K562 (cell line): ENCODE results near the gene HIVEP3. TPM values are rescaled to one million over a fixed set of nuclear protein-coding genes. Genes with fewer than 3 reads are reported as not detected.
A peak's percentile ranks its signal among the peaks of the same experiment; 100 is the strongest.

Experiments
- ARHGAP35 ChIP-seq: fragments of 450-650 bp; IDR thresholded peaks from 2 replicates; pipeline ENCODE4 v1.6.1; 2018; ENCODE audit not compliant: partially characterized antibody
- CBFA2T3 ChIP-seq: fragments of 450-650 bp; IDR thresholded peaks from 2 replicates; pipeline ENCODE4 v1.6.1; 2017
- CREM ChIP-seq: IDR thresholded peaks from 2 replicates; pipeline ENCODE4 v1.6.1; 2014; ENCODE audit warnings: antibody characterized with exemption, low read depth
- HDAC3 ChIP-seq: fragments of 450-650 bp; IDR thresholded peaks from 2 replicates; pipeline ENCODE4 v1.6.1; 2018; ENCODE audit warnings: borderline replicate concordance, mild to moderate bottlenecking, moderate library complexity; ENCODE audit not compliant: partially characterized antibody
- MTF1 ChIP-seq: fragments of 250-450 bp; sonication (Bioruptor Pico); IDR thresholded peaks from 2 replicates; pipeline ENCODE4 v1.9.0; 2021; ENCODE audit warnings: moderate library complexity, mild to moderate bottlenecking, inconsistent platforms, borderline replicate concordance
- NCOA6 ChIP-seq: fragments of 450-650 bp; IDR thresholded peaks from 2 replicates; pipeline ENCODE4 v1.6.1; 2017; ENCODE audit warnings: mild to moderate bottlenecking
- NFIC ChIP-seq: fragments of 450-650 bp; IDR thresholded peaks from 2 replicates; pipeline ENCODE4 v1.6.1; 2017; ENCODE audit warnings: mild to moderate bottlenecking, inconsistent platforms
- PTRF ChIP-seq: fragments of 450-650 bp; IDR thresholded peaks from 2 replicates; pipeline ENCODE4 v1.6.1; 2016; ENCODE audit warnings: mild to moderate bottlenecking, missing genetic modification characterization, missing compliant biosample characterization
- SPI1 ChIP-seq: IDR thresholded peaks from 2 replicates; pipeline ENCODE4 v1.6.1; 2011; ENCODE audit warnings: low read depth, low read length, control low read depth, borderline replicate concordance
- ZNF12 ChIP-seq: sonication (generic); formaldehyde crosslinking; IDR thresholded peaks from 2 replicates; pipeline ENCODE4 v1.4.0; 2020; ENCODE audit warnings: mild to moderate bottlenecking, missing genetic modification reagents
- ZNF174 ChIP-seq: fragments of 250-450 bp; sonication (Bioruptor Pico); IDR thresholded peaks from 2 replicates; pipeline ENCODE4 v1.4.0; 2020; ENCODE audit warnings: mild to moderate bottlenecking
- ZNF282 ChIP-seq: sonication (generic); formaldehyde crosslinking; IDR thresholded peaks from 2 replicates; pipeline ENCODE4 v1.8.1; 2023; ENCODE audit warnings: missing genetic modification reagents
- ZSCAN29 ChIP-seq: fragments of 450-650 bp; IDR thresholded peaks from 2 replicates; pipeline ENCODE4 v1.6.1; 2017
- polyA plus RNA-seq, 8 experiments: library from polyadenylated mRNA; depleted of rRNA in 4 of 8; stranded (reverse) in 5 of 8; unstranded in 3 of 8; fragments of >200 nt; fragmentation: Nextera tagmentation in 2 of 8; fragmentation: Illumina TruSeq in 1 of 8; extraction: Ambion mirVana in 2 of 8; extraction: Trizol in 1 of 8; gene quantifications; 2 replicates each; pipeline versions ENCODE4 v1.2.1 to v1.2.3, GENCODE V29; 2011 to 2014; ENCODE audit warnings: inconsistent platforms in 1 of 8, missing spikeins in 1 of 8
- total RNA-seq, 7 experiments: library from RNA; depleted of rRNA in 6 of 7; stranded (reverse); fragments of >200 nt in 6 of 7; fragmentation: Illumina TruSeq in 2 of 7; extraction: Trizol in 2 of 7; gene quantifications; 2 replicates each; pipeline versions ENCODE4 v1.2.1 to v1.2.3, GENCODE V29; 2011 to 2021; ENCODE audit warnings: low replicate concordance in 1 of 7
- TF ChIP-seq, protein P1 (sequence below): fragments of 450-650 bp; IDR thresholded peaks from 2 replicates; pipeline ENCODE4 v1.6.1; 2014; ENCODE audit warnings: low read depth, mild to moderate bottlenecking, moderate library complexity, borderline replicate concordance
- TF ChIP-seq, protein P2 (sequence below): fragments of 250-450 bp; sonication (Bioruptor Pico); IDR thresholded peaks from 2 replicates; pipeline ENCODE4 v1.4.0; 2020; ENCODE audit warnings: mild to moderate bottlenecking, moderate library complexity
- TF ChIP-seq, protein P3 (sequence below): fragments of 150-350 bp; IDR thresholded peaks from 2 replicates; pipeline ENCODE4 v1.6.1; 2014; ENCODE audit warnings: low read depth, mild to moderate bottlenecking, low read length, borderline replicate concordance
- TF ChIP-seq, protein P4 (sequence below): fragments of 450-650 bp; formaldehyde crosslinking; IDR thresholded peaks from 2 replicates; pipeline ENCODE4 v1.4.0; 2022; ENCODE audit warnings: missing genetic modification characterization

The HIVEP3 gene
- total and polyA plus RNA-seq, 9 of the 15 experiments (the other 6 are each of a cell fraction or from before 2014, with no cell fraction given): 0.09 to 0.58 (median 0.34) TPM; not detected in 1

DNA sequence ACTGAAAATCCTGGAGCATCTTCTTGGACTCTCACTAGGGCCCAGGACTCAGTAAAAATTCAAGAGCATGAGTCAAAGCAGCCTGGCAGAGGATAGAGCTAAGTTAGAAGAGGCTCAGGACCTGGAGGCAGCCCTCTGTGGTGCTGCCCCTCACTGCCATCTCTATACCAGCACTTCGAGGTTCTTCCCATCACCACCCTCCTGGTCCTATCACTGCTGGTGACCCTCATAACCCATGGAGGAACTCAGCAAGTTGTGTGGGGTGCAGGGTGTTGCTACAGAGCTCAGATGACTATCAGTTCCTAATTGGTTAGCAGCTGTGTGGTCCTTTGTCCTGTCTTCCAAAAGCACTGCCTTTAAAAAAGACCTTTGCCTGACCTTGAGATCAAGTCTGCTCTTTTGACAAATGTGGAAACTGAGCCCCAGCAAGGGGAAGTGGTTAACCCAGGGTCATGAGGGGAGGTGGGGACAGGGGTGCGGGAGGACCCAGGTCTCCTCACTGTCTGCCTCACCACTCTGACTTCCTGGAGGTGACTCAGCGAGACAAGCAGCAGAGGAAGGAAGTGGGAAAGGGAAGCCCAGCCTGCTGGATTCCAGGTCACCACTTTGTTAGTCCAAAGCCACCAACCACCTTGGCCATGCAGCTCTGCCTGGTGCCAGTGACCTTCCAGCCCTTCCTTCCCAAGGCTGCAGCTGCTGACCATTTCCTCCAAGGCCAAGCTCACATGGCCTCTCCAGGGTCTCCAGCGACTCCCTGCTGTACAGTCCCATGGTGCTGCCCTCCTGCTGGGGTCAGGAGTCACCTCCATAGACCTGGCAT is 234.8 kb downstream of the HIVEP3 start (continued):
- no peak for TF ChIP-seq ZNF174 (CRISPR knock-in tag)
- no peak for TF ChIP-seq MTF1
- TF ChIP-seq ZNF282: no peak
- TF ChIP-seq ZSCAN29: no peak
- no peak for TF ChIP-seq ARHGAP35
- no peak for TF ChIP-seq HDAC3
- no peak for TF ChIP-seq NFIC
- TF ChIP-seq CBFA2T3: no peak
- TF ChIP-seq, protein P1, sequence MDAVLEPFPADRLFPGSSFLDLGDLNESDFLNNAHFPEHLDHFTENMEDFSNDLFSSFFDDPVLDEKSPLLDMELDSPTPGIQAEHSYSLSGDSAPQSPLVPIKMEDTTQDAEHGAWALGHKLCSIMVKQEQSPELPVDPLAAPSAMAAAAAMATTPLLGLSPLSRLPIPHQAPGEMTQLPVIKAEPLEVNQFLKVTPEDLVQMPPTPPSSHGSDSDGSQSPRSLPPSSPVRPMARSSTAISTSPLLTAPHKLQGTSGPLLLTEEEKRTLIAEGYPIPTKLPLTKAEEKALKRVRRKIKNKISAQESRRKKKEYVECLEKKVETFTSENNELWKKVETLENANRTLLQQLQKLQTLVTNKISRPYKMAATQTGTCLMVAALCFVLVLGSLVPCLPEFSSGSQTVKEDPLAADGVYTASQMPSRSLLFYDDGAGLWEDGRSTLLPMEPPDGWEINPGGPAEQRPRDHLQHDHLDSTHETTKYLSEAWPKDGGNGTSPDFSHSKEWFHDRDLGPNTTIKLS: no peak
- no peak for TF ChIP-seq PTRF (tag)
- TF ChIP-seq SPI1: peak; percentile 86; the same call in 1 of the 2 replicates
- TF ChIP-seq, protein P2, sequence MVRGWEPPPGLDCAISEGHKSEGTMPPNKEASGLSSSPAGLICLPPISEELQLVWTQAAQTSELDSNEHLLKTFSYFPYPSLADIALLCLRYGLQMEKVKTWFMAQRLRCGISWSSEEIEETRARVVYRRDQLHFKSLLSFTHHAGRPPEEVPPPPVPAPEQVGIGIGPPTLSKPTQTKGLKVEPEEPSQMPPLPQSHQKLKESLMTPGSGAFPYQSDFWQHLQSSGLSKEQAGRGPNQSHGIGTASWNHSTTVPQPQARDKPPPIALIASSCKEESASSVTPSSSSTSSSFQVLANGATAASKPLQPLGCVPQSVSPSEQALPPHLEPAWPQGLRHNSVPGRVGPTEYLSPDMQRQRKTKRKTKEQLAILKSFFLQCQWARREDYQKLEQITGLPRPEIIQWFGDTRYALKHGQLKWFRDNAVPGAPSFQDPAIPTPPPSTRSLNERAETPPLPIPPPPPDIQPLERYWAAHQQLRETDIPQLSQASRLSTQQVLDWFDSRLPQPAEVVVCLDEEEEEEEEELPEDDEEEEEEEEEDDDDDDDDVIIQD (CRISPR knock-in tag): no peak
- TF ChIP-seq, protein P3, sequence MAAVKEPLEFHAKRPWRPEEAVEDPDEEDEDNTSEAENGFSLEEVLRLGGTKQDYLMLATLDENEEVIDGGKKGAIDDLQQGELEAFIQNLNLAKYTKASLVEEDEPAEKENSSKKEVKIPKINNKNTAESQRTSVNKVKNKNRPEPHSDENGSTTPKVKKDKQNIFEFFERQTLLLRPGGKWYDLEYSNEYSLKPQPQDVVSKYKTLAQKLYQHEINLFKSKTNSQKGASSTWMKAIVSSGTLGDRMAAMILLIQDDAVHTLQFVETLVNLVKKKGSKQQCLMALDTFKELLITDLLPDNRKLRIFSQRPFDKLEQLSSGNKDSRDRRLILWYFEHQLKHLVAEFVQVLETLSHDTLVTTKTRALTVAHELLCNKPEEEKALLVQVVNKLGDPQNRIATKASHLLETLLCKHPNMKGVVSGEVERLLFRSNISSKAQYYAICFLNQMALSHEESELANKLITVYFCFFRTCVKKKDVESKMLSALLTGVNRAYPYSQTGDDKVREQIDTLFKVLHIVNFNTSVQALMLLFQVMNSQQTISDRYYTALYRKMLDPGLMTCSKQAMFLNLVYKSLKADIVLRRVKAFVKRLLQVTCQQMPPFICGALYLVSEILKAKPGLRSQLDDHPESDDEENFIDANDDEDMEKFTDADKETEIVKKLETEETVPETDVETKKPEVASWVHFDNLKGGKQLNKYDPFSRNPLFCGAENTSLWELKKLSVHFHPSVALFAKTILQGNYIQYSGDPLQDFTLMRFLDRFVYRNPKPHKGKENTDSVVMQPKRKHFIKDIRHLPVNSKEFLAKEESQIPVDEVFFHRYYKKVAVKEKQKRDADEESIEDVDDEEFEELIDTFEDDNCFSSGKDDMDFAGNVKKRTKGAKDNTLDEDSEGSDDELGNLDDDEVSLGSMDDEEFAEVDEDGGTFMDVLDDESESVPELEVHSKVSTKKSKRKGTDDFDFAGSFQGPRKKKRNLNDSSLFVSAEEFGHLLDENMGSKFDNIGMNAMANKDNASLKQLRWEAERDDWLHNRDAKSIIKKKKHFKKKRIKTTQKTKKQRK: no peak
- TF ChIP-seq, protein P4, sequence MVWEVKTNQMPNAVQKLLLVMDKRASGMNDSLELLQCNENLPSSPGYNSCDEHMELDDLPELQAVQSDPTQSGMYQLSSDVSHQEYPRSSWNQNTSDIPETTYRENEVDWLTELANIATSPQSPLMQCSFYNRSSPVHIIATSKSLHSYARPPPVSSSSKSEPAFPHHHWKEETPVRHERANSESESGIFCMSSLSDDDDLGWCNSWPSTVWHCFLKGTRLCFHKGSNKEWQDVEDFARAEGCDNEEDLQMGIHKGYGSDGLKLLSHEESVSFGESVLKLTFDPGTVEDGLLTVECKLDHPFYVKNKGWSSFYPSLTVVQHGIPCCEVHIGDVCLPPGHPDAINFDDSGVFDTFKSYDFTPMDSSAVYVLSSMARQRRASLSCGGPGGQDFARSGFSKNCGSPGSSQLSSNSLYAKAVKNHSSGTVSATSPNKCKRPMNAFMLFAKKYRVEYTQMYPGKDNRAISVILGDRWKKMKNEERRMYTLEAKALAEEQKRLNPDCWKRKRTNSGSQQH (CRISPR knock-in tag): no peak
- TF ChIP-seq NCOA6: no peak
- TF ChIP-seq ZNF12 (CRISPR knock-in tag): no peak
- no peak for TF ChIP-seq CREM
